Mucosa of gallbladder (tissue), 1 donor: Measurements from ENCODE around the gene NR4A3. TPM values are rescaled to one million over a fixed set of nuclear protein-coding genes. Genes with fewer than 3 reads are reported as not detected.

Source experiments
- DNase-seq: peaks from one replicate; pipeline ENCODE4 v3.0.0-alpha.2; 2020; ENCODE audit warnings: low spot score
- total RNA-seq: library from RNA; stranded (reverse); gene quantifications from one replicate; pipeline ENCODE4 v1.2.1, GENCODE V29; 2021
- donor health status: DM: no; HTN: no; CAD: no.

The NR4A3 gene
- total RNA-seq, 1 donor from 2014 or later, result 7.5 TPM

DNA sequence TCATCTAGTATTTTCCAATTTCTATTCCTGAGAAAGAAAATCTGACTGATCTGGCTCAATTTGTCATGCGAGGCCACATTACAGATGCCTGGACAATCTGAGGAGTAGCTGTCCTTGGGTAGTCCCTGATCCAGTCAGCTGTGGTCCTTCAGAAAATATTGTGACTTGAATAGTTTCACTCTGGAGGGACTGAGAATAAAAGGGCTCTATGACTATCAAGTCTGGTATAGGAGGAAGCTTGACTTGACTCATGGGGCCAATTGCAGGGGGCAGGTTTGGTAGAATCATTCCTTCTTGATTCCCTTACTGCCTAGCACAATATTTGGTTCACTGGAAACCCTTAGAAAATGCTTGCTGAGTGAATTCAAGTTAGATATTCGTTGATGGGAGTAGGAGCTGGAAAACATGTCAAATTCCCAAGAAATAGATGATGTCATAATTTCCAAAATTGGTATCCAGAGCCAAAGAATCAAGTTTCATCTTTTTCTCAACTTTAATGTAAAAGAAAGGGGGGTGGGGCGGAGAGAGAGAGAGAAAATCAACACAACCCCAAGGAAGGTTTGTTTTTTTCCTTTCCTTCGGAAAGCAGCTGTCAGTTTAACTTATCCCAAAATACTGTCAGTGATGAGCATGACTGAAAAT lies 52.4 kb downstream of the NR4A3 start:
- DNase-seq, result no peak

DNA sequence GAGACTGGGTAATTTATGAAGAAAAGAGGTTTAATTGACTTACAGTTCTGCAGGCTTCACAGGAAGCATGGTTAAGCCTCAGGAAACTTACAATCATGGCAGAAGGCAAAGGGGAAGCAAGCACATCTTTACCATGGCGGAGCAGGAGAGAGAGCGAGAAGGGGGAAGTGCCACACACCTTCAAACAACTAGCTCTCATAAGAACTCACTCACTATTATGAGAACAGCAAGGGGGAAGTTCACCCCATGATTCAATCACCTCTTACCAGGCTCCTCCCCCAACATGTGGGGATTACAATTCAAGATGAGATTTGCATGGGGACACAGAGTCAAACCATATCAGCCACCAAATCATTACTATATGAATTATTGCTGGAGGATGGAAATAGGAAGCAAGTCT lies 54.5 kb downstream of the NR4A3 start:
- no peak for DNase-seq

DNA sequence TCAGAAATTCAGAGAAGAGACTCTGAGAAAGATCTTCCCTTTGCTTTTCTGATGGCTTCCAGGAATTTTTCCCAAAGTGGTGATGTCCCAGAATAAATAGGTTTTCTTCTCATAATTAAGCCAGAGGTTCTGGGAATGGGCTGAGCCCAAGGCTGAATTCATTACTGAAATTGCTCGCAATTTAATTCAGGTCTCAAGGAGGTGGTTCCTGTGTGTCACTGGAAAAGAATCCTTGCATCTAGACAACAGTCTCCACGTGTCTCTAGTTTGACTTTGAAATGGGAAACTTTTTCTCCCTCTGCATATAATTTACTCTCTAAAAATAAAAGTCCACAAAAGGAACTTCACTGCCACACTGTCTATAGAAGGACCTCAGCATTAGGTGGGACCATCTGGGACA lies 57.0 kb downstream of the NR4A3 start:
- DNase-seq, result no peak

DNA sequence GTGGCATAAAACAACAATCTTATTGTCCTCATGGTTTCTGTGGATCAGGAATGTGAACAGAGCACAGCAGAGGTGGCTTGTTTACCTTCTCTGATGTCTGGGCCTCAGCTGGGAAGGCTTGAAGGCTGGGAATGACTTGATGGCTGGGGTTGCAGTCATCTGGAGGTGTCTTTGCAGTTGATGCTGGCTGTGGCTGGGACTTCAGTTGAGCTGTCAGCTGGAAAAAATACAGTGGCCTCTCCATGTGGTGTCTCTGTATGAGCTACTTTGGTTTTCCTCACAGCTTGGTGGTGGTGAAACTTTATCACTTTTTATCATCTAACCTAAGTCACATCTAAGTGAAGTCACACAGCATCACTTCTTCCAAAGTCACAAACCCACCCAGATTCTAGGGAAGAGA lies 60.1 kb downstream of the NR4A3 start:
- no peak for DNase-seq

DNA sequence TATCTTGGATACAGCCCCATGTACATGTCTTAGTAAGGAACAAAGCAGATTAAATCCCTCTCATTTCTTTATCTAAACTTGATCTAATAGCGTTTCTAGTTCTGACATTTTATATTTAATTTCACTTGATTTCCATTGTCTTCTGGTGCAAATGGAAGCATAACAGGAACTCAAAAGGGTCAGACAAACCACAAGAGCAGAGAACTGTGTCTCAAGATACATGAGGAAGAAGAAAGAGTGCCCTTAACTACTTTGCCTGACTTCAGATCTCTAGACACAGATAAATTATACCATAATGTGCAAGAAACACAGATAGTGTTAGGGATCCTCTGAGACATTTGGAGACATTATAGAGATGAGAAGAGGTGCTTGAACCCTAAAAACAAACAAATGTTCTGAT lies 64.1 kb downstream of the NR4A3 start:
- DNase-seq, result no peak

DNA sequence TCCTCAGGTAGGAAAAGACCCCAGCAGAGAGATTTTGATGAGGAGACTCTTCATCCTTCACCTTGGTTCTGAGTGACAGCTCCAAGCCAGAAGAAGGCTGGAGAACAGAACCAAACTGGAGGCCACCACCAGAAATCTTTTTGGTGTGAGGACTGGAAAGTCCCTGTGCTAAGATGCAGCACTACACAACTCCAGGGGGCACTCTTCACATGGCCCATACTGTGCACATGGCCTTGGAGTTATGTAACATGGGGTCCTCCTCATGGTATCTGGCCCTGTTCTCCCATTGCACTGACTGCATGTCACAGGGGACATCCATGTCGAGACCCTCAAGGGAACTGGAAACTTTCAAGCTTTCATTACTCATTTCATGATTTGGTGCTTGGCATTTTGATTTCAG lies 67.4 kb downstream of the NR4A3 start:
- no peak for DNase-seq

DNA sequence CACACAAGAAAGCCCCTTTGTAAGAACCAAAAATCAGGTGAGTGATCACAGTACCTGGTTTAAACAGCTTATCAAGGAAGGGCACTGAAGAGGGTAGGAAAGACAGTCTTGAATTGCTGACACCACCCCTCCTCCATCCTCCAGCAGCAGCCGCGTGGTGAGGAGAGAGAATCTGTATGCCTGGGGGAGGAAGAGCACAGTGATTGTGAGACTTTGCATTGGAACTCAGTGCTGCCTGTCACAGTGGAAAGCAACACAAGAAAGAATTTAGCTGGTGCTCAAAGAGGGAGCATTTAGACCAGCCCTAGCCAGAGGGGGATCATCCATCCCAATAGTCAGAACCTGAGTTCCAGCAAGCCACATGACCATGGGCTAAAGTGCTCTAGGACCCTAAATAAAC lies 73.1 kb downstream of the NR4A3 start:
- no peak for DNase-seq

DNA sequence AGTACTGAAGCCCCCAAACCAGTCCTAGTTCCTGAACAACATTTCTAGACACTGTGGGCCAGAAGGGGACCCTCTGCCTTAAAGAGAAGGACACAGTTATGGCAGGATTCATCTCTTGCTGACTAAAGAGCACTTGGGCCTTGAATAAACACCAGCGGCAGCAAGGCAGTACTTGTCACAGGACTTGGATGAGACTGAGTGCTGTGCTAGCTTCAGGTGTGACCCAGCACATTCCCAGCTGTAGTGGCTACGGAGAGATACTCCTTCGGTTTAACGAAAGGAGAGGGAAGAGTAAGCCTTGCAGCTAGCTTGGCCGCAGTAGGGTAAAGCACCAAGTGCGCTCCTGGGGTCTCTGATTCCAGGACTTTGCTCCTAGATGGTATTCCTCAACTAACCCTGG lies 73.8 kb downstream of the NR4A3 start:
- DNase-seq, result no peak

DNA sequence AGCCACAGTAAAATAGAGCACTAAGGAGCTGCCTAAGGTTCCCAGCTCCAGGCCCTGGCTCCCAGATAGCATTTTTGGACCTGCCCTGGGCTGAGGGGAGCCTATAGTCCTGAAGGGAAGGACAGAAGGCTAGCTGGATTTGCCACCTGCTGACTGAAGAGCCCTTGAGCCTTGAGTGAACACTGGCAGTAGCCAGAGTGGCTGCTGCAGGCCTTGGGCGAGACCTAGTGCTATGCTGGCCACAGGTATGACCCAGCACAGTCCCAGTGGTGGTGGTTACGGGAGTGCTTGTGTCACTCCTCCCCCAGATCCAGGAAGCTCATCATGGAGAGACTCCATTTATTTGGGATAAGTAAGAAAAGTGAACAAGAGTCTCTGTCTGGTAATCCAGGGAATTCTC lies 74.4 kb downstream of the NR4A3 start:
- no peak for DNase-seq

DNA sequence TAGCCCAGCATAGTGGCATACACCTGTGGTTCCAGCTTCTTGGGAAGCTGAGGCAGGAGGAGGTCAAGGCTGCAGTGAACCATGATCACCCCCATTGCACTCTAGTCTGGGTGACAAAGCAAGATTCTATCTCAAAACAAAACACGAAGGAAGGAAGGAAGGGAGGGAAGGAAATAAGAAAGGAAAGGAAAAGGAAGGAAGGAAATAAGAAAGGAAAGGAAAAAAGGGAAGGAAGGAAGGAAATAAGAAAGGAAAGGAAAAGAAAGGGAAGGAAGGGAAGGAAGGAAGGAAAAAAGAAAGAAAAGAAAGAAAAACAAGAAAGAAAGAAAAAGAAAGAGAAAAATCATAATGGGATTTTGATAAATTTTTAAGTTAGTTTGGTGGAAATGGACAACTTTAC lies 81.7 kb downstream of the NR4A3 start:
- DNase-seq, result no peak

DNA sequence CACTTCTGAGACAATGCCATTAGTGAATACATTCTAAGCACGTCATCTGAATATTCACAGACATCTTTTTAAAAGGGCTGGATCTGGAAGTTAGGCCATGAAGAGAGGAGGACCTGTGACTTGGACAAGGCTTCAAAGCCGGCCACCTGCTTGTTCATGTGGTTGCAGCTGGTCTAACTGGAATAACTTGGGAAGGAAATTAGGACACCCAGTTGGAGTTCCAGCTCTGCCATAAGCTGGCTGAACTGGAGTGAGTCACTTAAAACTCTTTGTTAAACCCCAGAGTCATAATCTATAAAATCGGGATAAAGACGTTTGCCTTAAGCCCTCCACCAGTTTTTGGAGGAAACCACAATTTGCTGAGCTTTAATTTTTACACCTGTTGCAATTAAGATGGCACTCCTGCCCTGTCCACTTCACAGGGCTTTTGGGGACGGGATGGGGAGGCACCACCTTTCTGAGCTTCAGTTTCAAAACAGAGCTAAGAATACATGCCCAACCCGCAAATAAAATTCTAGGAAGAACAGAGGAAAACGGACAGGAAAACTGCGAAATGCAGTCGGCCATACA lies 84.2 kb downstream of the NR4A3 start:
- DNase-seq, result no peak

DNA sequence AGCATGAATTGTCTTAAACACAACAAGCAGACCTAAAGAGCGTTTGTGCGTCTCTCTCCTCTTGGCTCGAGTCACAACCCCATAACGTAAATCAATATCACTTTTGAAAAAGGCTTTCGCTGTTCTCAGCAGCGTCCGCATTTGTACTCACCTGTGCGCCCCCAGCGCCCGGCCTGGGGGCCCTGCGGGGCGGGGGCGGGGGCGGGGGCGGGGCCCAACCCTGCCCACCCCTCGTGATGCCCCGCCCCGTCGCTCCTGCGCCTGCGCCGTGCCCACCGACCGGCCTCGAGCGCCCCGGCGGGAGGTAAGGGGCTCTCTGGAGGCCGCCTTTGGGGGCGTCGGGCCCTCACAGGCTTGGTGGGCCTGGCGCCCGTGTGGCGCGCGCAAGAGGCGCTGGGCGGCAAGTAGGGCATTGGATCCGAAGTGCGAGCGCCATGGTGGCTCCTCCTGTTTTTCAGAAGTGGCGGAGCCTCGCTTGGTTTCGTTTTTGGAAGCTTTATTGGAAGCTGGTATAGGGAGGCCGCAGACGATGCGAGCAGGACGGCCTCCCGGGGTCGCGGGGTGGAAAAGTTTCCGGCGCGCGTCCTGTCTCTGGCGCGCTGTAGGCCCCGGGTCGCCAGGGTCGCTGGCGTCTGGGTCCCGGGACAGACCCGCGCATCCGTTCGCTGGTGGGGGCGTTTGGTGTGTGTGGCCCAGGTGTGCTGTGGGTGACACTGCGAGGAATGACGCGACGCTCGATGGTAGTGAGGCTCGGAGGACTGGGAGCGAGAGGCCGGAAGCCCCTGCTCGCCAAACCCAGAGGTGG lies 84.9 kb downstream of the NR4A3 start, which contains the start of gene STX17:
Gene STX17, plus strand, starts transcription at position 252 of the 805 bp plus-strand sequence. CDS start 8,586 bp downstream, outside the sequence.
- peak; percentile 64 for DNase-seq

DNA sequence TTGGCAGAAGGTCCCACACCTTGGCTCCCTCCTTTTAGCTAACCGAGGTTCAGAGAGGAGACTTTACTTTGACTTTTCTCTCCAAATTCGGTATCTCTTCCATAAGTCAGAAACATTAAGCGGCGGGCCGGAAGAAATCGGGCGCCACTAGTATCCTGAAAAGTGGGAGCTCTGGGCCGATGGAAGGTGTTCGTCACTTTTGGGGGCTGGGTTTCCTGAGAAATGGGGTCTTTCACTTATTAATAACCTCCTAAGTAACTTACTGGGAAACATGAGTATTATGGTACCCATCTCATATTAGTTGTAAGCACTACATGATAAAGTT lies 85.5 kb downstream of the NR4A3 start:
- DNase-seq, result no peak

DNA sequence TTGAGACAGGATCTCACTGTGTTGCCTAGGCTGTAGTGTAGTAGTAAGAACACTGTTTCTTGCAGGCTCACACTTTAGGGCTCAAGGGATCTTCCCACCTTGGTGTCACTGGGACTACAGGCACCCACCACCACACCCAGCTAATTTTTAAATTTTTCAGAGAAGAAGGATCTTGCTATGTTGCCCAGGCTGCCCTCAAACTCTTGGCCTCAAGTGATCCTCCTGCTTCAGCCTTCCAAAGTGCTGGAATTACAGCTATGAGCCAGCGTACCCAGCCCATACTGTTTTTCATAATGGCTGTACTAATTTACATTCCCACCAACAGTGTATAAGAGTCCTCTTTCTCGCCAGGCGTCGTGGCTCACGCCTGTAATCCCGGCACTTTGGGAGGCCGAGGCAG lies 89.9 kb downstream of the NR4A3 start:
- DNase-seq, result no peak

Other genes starting within 250 kb of the NR4A3 start
- gene STX17, start 84.8 kb downstream of the NR4A3 start, total RNA-seq, result 29.5 TPM